ENCODE results near the gene BCAP31.

BCAP31 gene

GRCh38 chrX:153724252-153725038 is at the start of gene BCAP31, which contains the start of gene ABCD1:
Gene BCAP31 (minus strand): TSS chrX:153724387. CDS start chrX:153723244, 1,143 bp downstream.
Gene ABCD1 (plus strand): TSS chrX:153724856. CDS start chrX:153725267, 411 bp downstream.
- peak; percentile 70 to 84 for DNase-seq

- no peak for DNase-seq
These were observed 49.0 kb upstream of the BCAP31 start for GRCh38 chrX:153773218-153773611.

- no peak for DNase-seq
These were observed 48.4 kb upstream of the BCAP31 start for GRCh38 chrX:153772316-153773217.

GRCh38 chrX:153771415-153772315 is 47.5 kb upstream of the BCAP31 start:
- DNase-seq: no peak

GRCh38 chrX:153770601-153771414 is 46.6 kb upstream of the BCAP31 start:
- DNase-seq: no peak

GRCh38 chrX:153769865-153770600 is 45.8 kb upstream of the BCAP31 start:
- DNase-seq: no peak

- no peak for DNase-seq
These were observed 45.1 kb upstream of the BCAP31 start for GRCh38 chrX:153769158-153769864.

GRCh38 chrX:153768311-153769157 is 44.3 kb upstream of the BCAP31 start:
- DNase-seq: no peak

GRCh38 chrX:153767674-153768055 is 43.5 kb upstream of the BCAP31 start:
- no peak for DNase-seq

GRCh38 chrX:153766871-153767673 is 42.9 kb upstream of the BCAP31 start:
- DNase-seq: no peak

- DNase-seq: peak; percentile 63 to 65
These were observed 42.1 kb upstream of the BCAP31 start for GRCh38 chrX:153766098-153766817.

GRCh38 chrX:153765138-153766079 is 41.2 kb upstream of the BCAP31 start:
- DNase-seq: no peak

- DNase-seq: no peak
These were observed 40.6 kb upstream of the BCAP31 start for GRCh38 chrX:153764786-153765137.

- DNase-seq: peak; percentile 9 to 43
These were observed 40.0 kb upstream of the BCAP31 start, which contains the start of gene PLXNB3 for GRCh38 chrX:153763989-153764755. Gene PLXNB3 (plus strand): TSS chrX:153764249. CDS start chrX:153765536, 1,287 bp downstream.

GRCh38 chrX:153763298-153763932 is 39.2 kb upstream of the BCAP31 start:
- DNase-seq: no peak
